Uterus (tissue), 4 donors: ENCODE data around the gene CCDC174. TPM values are rescaled to one million over a fixed set of nuclear protein-coding genes. Genes with fewer than 3 reads are reported as not detected.

ENCODE experiments used
- DNase-seq, 2 donors: peaks; one replicate each; pipeline ENCODE4 v3.0.0-alpha.2; 2019 to 2020
- H3K27ac ChIP-seq, 2 donors: fragments of 200-600 bp; sonication (generic); 1 replicate in 1 of 2; 2 replicates in 1 of 2; pipeline ENCODE4 v1.5.1; 2016 to 2018
- H3K27me3 ChIP-seq, 2 donors: fragments of 200-600 bp; sonication (generic); one replicate each; pipeline ENCODE4 v1.5.1; 2018 to 2019; ENCODE audit warnings: control low read depth in 1 of 2
- H3K36me3 ChIP-seq, 2 donors: fragments of 200-600 bp; sonication (generic); one replicate each; pipeline ENCODE4 v1.5.1; 2019; ENCODE audit warnings: control low read depth in 1 of 2
- H3K4me1 ChIP-seq, 2 donors: fragments of 200-600 bp; sonication (generic); one replicate each; pipeline ENCODE4 v1.5.1; 2018 to 2019; ENCODE audit warnings: control low read depth in 1 of 2
- H3K4me3 ChIP-seq, 2 donors: fragments of 200-600 bp; sonication (generic); 1 replicate in 1 of 2; 2 replicates in 1 of 2; pipeline ENCODE4 v1.5.1; 2018 to 2019; ENCODE audit warnings: mild to moderate bottlenecking in 1 of 2
- H3K9me3 ChIP-seq, 2 donors: fragments of 200-600 bp; sonication (generic); one replicate each; pipeline ENCODE4 v1.5.1; 2019; ENCODE audit warnings: control low read depth in 1 of 2
- POLR2A ChIP-seq, 2 donors: fragments of 450-650 bp; IDR thresholded peaks; one replicate each; pipeline ENCODE4 v1.6.1; 2016; ENCODE audit warnings: antibody characterized with exemption in 2 of 2, mild to moderate bottlenecking in 1 of 2, moderate library complexity in 1 of 2
- intact Hi-C: fragments of 100-400 bp; cut with DNase I; formaldehyde crosslinking; loops from one replicate; pipeline ENCODE4 v1.15.1; 2023; ENCODE audit warnings: low total_unique reads
- total RNA-seq, 4 donors: library from RNA; depleted of rRNA in 3 of 4; stranded (reverse); fragments of >200 nt in 3 of 4; gene quantifications; one replicate each; pipeline versions ENCODE4 v1.1.0 to v1.2.4, GENCODE V29; 2014 to 2023
- TF ChIP-seq, protein P1 (sequence below), 4 experiments: fragments of 200-600 bp in 2 of 4; fragments of 450-650 bp in 2 of 4; sonication (generic) in 2 of 4; IDR thresholded peaks; one replicate each; pipeline ENCODE4 v1.5.1; 2016 to 2019; ENCODE audit warnings: antibody characterized with exemption in 4 of 4, mild to moderate bottlenecking in 2 of 4, moderate library complexity in 1 of 4
- donor health status: DM: yes; HTN: yes; CAD: no.

CCDC174 gene
- total RNA-seq, 4 donors from 2014 or later, result 5.3 to 33.1 (median 14.4) TPM

DNA sequence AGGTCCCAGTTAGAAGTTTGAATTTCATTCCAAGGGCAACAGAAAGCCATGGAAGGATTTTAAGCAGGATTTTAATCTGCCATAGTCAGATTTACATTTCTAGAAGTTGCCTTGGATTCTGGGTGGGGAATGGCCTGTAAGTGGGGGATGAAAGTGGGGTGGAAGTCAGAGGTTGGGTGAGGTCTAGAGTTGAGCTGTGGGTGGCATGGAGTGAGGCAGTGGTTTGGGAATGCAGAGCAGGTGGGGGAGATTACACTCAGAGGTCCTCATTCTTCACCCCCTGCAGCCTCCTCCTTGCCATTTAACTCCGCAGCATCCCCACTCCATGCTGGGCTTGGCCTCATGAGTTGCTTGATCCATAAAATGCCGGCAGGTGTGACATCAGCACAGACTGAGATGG lies 32.0 kb upstream of the CCDC174 start:
- H3K4me1 ChIP-seq, result no peaks in the 10 kb centered on the region
- TF ChIP-seq POLR2A (IDR thresholded peaks at IDR 0.05), result no peak
- TF ChIP-seq, protein P1, sequence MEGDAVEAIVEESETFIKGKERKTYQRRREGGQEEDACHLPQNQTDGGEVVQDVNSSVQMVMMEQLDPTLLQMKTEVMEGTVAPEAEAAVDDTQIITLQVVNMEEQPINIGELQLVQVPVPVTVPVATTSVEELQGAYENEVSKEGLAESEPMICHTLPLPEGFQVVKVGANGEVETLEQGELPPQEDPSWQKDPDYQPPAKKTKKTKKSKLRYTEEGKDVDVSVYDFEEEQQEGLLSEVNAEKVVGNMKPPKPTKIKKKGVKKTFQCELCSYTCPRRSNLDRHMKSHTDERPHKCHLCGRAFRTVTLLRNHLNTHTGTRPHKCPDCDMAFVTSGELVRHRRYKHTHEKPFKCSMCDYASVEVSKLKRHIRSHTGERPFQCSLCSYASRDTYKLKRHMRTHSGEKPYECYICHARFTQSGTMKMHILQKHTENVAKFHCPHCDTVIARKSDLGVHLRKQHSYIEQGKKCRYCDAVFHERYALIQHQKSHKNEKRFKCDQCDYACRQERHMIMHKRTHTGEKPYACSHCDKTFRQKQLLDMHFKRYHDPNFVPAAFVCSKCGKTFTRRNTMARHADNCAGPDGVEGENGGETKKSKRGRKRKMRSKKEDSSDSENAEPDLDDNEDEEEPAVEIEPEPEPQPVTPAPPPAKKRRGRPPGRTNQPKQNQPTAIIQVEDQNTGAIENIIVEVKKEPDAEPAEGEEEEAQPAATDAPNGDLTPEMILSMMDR (IDR thresholded peaks at IDR 0.05), result no peak
- no peak overlapping the region for H3K27ac ChIP-seq
- intact Hi-C loops, result no loop called here
- no peak overlapping the region for H3K4me3 ChIP-seq
- H3K36me3 ChIP-seq, result no peaks in the 10 kb centered on the region
- no peaks in the 10 kb centered on the region for H3K27me3 ChIP-seq
- DNase-seq, result no peak
- H3K9me3 ChIP-seq, result no peaks in the 10 kb centered on the region

DNA sequence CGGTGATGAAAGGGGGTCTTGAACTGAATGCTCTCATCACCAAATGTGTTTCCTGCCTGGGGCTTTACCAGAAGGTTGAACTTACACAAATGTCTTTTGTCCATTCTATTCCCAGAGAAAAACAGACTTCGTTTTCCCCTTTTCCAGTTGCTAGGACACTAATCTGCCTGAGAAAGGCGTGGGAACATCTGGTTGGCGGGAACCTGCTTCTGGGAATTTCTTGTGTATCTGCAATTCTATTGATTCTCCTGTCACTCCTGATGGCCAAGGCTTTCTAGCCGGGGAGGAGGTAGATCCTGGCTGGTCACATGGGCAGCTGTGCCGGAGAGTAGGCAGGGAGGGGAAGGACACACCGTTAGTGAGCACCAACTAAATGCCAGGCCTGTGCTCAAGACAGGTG lies 31.1 kb upstream of the CCDC174 start:
- Histone ChIP-seq H3K9me3 (no peaks in the 10 kb centered on the region), H3K4me3 (no peak overlapping the region), H3K27ac (no peak overlapping the region), H3K27me3 (no peaks in the 10 kb centered on the region), H3K4me1 (no peaks in the 10 kb centered on the region), H3K36me3 (no peaks in the 10 kb centered on the region)
- intact Hi-C loops, result no loop called here
- DNase-seq, result no peak
- TF ChIP-seq POLR2A (IDR thresholded peaks at IDR 0.05), result no peak
- TF ChIP-seq, protein P1 (IDR thresholded peaks at IDR 0.05), result no peak

DNA sequence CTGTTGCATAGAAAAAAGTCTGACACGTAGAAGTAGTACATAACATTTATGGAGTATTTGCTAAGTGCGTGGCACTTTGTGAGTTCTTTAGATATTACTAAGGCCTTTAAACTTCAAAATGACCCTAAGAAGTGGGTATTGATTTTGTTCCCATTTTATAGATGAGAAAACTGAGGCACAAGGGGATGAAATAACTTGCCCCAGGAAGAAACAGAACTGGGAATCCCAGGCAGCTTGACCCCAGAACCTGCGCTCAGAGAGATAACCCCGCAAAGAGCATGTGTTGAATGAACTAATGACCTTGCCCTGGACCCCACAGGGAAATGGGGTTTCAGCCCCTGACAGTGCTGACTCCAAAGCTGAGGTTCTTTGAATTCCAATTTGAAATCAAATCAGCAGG lies 30.5 kb upstream of the CCDC174 start:
- H3K4me1 ChIP-seq, result no peaks in the 10 kb centered on the region
- no peaks in the 10 kb centered on the region for H3K27me3 ChIP-seq
- no peak for DNase-seq
- H3K36me3 ChIP-seq, result no peaks in the 10 kb centered on the region
- TF ChIP-seq, protein P1 (IDR thresholded peaks at IDR 0.05), result no peak
- TF ChIP-seq POLR2A (IDR thresholded peaks at IDR 0.05), result no peak
- no peak overlapping the region for H3K4me3 ChIP-seq
- intact Hi-C loops, result no loop called here
- no peaks in the 10 kb centered on the region for H3K9me3 ChIP-seq
- H3K27ac ChIP-seq, result no peak overlapping the region

DNA sequence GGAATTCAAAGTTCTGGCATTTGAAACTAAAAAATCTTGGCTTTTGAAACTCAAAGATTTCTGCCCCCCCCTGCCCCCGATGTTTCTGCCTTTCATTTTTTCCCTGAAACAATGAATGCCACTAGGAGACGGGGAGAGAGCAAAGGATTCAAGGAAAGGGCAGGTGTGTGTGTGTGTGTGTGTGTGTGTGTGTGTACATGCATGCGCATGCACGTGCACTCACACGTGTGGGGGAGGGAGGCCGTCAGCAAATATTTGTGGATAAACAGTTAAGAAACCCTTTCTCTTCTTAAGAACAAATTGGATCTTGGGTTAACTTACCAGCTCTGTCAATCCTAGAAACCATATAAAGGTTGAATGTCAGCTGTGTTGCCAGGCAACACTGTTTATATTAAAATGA lies 29.2 kb upstream of the CCDC174 start:
- Histone ChIP-seq H3K27ac (no peak overlapping the region), H3K27me3 (no peaks in the 10 kb centered on the region), H3K36me3 (no peaks in the 10 kb centered on the region), H3K9me3 (no peaks in the 10 kb centered on the region), H3K4me3 (no peak overlapping the region), H3K4me1 (no peaks in the 10 kb centered on the region)
- DNase-seq, result no peak
- intact Hi-C loops, result no loop called here
- TF ChIP-seq POLR2A (IDR thresholded peaks at IDR 0.05), result no peak
- TF ChIP-seq, protein P1 (IDR thresholded peaks at IDR 0.05), result no peak

DNA sequence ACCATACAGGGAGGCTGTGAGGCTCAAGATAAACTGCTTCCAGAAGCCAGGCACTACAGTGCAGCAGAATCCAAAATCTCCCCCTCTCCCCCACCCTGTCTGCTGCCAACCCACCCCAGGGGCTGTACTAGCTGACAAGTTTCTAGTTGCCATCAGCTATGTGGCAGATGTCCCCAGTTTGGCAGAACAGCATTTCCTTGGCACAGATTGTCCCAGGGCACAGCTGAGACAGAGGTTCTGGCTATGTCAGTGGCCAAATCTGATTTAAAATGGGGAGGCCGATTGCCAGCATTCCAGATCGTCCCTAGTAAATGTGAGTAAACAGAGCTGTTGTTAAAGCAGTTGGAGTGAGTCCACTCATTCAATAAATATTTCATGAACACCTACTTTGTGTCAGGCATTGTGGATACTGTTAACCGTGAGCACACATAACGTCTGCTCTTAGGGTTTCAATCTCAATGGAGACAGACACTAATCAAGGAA lies 28.0 kb upstream of the CCDC174 start:
- TF ChIP-seq, protein P1 (IDR thresholded peaks at IDR 0.05), result no peak
- no peak for TF ChIP-seq POLR2A (IDR thresholded peaks at IDR 0.05)
- H3K27ac ChIP-seq, result no peak overlapping the region
- H3K4me3 ChIP-seq, result no peak overlapping the region
- no peaks in the 10 kb centered on the region for H3K9me3 ChIP-seq
- no peaks in the 10 kb centered on the region for H3K4me1 ChIP-seq
- no peaks in the 10 kb centered on the region for H3K36me3 ChIP-seq
- intact Hi-C loops, result no loop called here
- no peak for DNase-seq
- H3K27me3 ChIP-seq, result no peaks in the 10 kb centered on the region
